GM19397 (cell line): ENCODE results near the gene CD163L1.
"Not testable (repeated sequence)": the region's sequence is repeated elsewhere in the genome, so short reads cannot be mapped to it uniquely, and the experiment has no call there.

ENCODE experiments used
- ATAC-seq: cut with Tn5 transposase; IDR thresholded peaks from one replicate; pipeline ENCODE4 v1.9.1; 2021; ENCODE audit warnings: mild to moderate bottlenecking, moderate library complexity; ENCODE audit not compliant: unreplicated experiment

The CD163L1 gene

GRCh38 chr12:7444076-7444475 is at the start of gene CD163L1:
Gene CD163L1 (minus strand): TSS chr12:7444153. CDS start chr12:7444127, 26 bp downstream.
- ATAC-seq, result no peak

- no peak for ATAC-seq
These were observed 49.1 kb upstream of the CD163L1 start for GRCh38 chr12:7493006-7493405.

GRCh38 chr12:7486512-7486911 is 42.6 kb upstream of the CD163L1 start:
- ATAC-seq, result no peak

- ATAC-seq, result no peak
These were observed 41.1 kb upstream of the CD163L1 start for GRCh38 chr12:7485095-7485494.

GRCh38 chr12:7483343-7483742 is 39.4 kb upstream of the CD163L1 start:
- no peak for ATAC-seq

GRCh38 chr12:7479771-7480170 is 35.8 kb upstream of the CD163L1 start:
- ATAC-seq, result no peak

- no peak for ATAC-seq
These were observed 28.1 kb upstream of the CD163L1 start for GRCh38 chr12:7472060-7472459.

- no peak for ATAC-seq
These were observed 16.7 kb upstream of the CD163L1 start for GRCh38 chr12:7460375-7461259.

GRCh38 chr12:7459973-7460372 is 16.0 kb upstream of the CD163L1 start:
- no peak for ATAC-seq

- ATAC-seq, result no peak
These were observed 7.8 kb upstream of the CD163L1 start for GRCh38 chr12:7451756-7452155.

- no peak for ATAC-seq
These were observed 6.7 kb upstream of the CD163L1 start for GRCh38 chr12:7450667-7451066.

- ATAC-seq, result no peak
These were observed 4.1 kb upstream of the CD163L1 start for GRCh38 chr12:7448099-7448498.

- ATAC-seq, result no peak
These were observed 584 bp upstream of the CD163L1 start for GRCh38 chr12:7444537-7444936.

GRCh38 chr12:7441216-7441615 is 2.7 kb downstream of the CD163L1 start:
- ATAC-seq, result no peak

- no peak for ATAC-seq
These were observed 4.1 kb downstream of the CD163L1 start for GRCh38 chr12:7439579-7440505.

GRCh38 chr12:7438291-7438995 is 5.5 kb downstream of the CD163L1 start:
- ATAC-seq, result not testable (repeated sequence)

GRCh38 chr12:7437494-7437893 is 6.5 kb downstream of the CD163L1 start:
- ATAC-seq, result not testable (repeated sequence)

- ATAC-seq, result no peak
These were observed 9.3 kb downstream of the CD163L1 start for GRCh38 chr12:7434670-7435069.

- no peak for ATAC-seq
These were observed 10.6 kb downstream of the CD163L1 start for GRCh38 chr12:7433276-7433822.

GRCh38 chr12:7431993-7432685 is 11.8 kb downstream of the CD163L1 start:
- ATAC-seq, result no peak
